ENCODE data around the gene BLCAP. TPM values are rescaled to one million over a fixed set of nuclear protein-coding genes. Genes with fewer than 3 reads are reported as not detected.

The BLCAP gene
- total and polyA plus RNA-seq, 2 experiments from 2014 or later: 62.2 to 64.8 TPM

GRCh38 chr20:37503256-37503927, 24.3 kb downstream of the BLCAP start (continued):
- no peak for TF ChIP-seq REST (IDR thresholded peaks at IDR 0.05; ENCODE audit: unreplicated experiment)

- Histone ChIP-seq H3F3A (replicated peaks; ENCODE audit: low read depth) (no peaks in the 10 kb centered on the region), H3K4me1 (ENCODE audit: insufficient read depth) (peaks cover 17% of the 10 kb centered on the region), H3K79me2 (replicated peaks; ENCODE audit: insufficient read depth) (no peaks in the 10 kb centered on the region), H3K27me3 (ENCODE audit: insufficient read depth) (no peaks in the 10 kb centered on the region), H3K9me2 (ENCODE audit: insufficient read depth) (peaks cover 21% of the 10 kb centered on the region), H4K20me1 (replicated peaks; ENCODE audit: insufficient read depth) (peaks cover 12% of the 10 kb centered on the region; the same call in 1 of the 2 replicates), H3K36me3 (ENCODE audit: insufficient read depth) (no peaks in the 10 kb centered on the region), H2AFZ (no peak overlapping the region), H3K4me2 (no peak overlapping the region), H3K27ac (ENCODE audit: low read depth) (no peak overlapping the region), H3K4me3 (no peak overlapping the region)
- H3K27ac Mint-ChIP-seq: no peak overlapping the region
- ATAC-seq (no peak), DNase-seq (ENCODE audit: low spot score) (no peak)
- no peaks in the 10 kb centered on the region for H3K36me3 Mint-ChIP-seq (ENCODE audit: low read depth)
- H3K4me1 Mint-ChIP-seq: no peaks in the 10 kb centered on the region; the same call in 2 of the 3 replicates
- H3K4me3 Mint-ChIP-seq: no peak overlapping the region
- H3K27me3 Mint-ChIP-seq (ENCODE audit: insufficient read depth, low read depth, poor library complexity): no peaks in the 10 kb centered on the region
- H3K9me3 Mint-ChIP-seq: no peaks in the 10 kb centered on the region
- TF ChIP-seq CREB1 (CRISPR knock-in tag; IDR thresholded peaks at IDR 0.05; ENCODE audit: low read depth) (no peak), STAT1 (IDR thresholded peaks at IDR 0.05; ENCODE audit: unreplicated experiment) (no peak), POLR2AphosphoS5 (IDR thresholded peaks at IDR 0.05; ENCODE audit: low read depth) (no peak), NANOG (IDR thresholded peaks at IDR 0.05; ENCODE audit: borderline replicate concordance) (no peak), ETS1 (IDR thresholded peaks at IDR 0.05) (no peak), JUNB (IDR thresholded peaks at IDR 0.05; ENCODE audit: unreplicated experiment) (no peak), EZH2 (IDR thresholded peaks at IDR 0.05; ENCODE audit: low read depth, unreplicated experiment) (no peak), ZNF114 (CRISPR knock-in tag; IDR thresholded peaks at IDR 0.05) (no peak), CTCF (conservative IDR thresholded peaks at IDR 0.05; ENCODE audit: low read depth in 2 of 2) (no peak), EZH2phosphoT487 (IDR thresholded peaks at IDR 0.05; ENCODE audit: unreplicated experiment) (no peak), ZNF331 (CRISPR knock-in tag; IDR thresholded peaks at IDR 0.05; ENCODE audit: low read depth) (no peak), REST (IDR thresholded peaks at IDR 0.05; ENCODE audit: unreplicated experiment) (no peak)
Observed at GRCh38 chr20:37502654-37503053, 25.0 kb downstream of the BLCAP start.

Data from GM23338 (cell line).